GM19035 (cell line): ENCODE data around the gene MDC1.

Experiments
- ATAC-seq: cut with Tn5 transposase; IDR thresholded peaks from one replicate; pipeline ENCODE4 v1.9.1; 2021; ENCODE audit not compliant: unreplicated experiment

MDC1 gene

DNA sequence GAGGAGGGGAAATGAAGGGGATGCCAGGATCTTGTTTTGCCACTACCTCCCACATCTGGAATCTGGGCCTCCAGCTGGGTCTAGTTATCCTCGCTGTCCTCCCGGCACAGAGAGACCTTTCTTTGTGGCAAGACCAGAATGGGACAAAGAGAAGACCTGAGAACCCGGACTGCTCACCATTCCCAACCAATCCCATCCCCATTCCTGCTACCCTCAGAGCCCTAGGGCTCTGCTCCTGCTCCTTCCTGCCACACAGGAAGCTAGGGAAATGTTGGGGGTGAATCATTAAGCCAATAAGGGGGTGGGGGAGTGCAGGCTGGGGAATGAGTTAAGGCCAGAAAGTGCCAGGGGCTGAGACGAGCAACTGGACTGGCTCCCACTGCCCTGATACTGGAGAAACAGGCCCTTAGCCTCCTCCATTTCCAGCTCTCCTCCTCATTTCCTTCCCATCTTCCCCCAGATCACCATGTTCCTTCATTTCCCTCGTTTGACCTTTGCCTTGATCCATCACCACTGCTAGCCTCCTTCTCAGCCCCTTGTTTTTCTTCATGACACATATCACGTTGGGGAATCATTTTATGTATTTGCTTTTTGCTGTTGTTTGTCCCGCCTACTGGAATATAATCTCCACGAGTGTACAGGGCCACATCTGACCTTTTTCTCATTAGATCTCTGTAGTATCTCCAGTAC is 31.9 kb upstream of the MDC1 start:
- ATAC-seq = no peak

DNA sequence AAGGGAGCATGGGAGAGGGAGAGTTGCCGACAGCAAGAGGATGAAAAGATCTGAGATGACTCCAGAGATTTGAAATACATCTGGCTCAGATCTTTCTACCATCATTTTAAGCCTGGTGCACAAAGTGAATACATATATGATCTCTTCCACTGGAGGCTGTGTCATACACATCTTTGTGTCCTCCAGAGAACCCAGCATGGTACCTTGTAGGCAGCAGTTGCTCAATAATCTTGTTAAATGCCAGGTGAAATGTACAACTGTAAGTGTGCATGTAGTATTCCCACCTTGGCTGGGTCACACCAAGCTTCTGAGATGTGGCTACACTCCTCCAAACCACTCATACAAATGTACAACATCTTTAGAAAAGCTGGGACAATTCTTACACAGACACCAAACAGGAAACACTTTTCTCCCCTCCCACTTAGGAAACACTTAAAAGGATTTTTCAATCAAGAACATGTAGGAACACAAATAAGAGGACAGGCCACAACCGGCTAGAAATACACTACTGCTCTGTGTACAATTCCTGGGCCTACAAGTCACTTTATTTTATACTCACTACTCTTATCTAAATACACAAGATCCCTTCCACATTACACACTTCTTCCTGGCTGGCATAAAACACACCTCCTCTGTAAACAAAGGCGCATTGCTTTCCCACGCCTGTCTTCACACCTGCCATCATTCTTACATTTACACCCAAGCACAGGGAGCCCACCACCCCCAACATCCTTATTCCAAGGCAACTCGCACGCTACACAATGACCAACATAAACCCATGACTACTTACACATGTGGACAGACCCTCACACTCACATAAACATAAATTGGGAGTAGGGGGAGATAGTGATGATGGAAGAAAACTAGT is 31.1 kb upstream of the MDC1 start:
- ATAC-seq = no peak

DNA sequence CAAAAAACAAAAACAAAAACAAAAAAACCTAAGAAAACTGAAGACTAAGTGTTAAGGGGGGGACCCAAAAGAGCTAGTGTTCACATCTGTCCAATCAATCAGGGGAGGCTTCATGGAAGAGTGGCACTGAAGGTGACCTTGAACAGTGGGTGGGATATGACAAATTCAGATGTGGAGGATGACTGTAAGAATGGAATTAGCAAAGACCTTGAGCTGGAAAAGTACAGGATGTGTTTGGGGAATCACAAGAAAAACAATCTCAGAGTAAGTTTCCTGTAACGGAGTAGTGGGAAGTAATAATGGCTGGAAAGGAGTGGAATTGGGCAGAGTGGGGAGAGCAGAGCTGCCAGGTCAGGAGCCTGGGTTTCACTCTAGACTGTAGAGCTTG is 30.2 kb upstream of the MDC1 start:
- ATAC-seq = no peak

DNA sequence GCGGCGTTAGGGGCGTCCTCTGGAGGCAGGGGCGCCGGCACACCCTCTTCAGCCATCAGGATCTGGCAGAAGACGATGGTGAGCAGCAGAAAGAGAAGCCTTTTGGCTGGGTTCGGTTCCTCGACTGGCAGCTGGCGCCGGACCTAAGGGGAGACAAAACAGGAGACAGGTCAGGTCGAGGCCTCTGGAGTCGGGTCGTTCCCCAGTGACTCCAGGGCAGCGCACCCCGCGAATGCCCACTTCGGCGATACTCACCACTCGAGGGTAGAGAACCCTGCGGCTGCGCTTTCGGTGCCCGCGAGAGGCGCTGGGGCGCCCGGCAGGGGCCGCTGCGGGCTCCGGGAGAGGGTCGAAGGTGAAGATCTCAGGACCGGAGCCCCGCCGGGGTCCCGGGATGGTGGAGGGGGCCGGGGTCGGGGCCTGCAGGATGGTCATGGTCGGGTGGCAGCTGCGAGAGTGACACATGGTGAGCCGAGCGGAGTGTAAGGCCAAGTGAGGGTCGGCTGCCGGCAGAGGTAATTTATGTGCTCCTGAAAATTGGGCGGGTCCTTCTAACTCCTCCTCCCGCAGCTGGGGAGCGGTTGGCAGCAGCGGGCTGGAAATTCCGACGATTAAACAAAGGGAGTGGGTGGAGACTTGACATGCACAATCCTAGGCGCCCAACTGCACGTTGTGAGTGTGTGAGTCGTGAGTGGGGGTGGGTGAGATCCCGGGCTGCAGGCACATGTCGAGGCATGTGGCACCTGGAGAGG is 27.1 kb upstream of the MDC1 start, which contains the start of gene IER3:
Gene IER3, minus strand, starts transcription at position 494 of the 752 bp plus-strand sequence. Its CDS starts 29 bp downstream, at position 465.
- peak; percentile 40 for ATAC-seq

DNA sequence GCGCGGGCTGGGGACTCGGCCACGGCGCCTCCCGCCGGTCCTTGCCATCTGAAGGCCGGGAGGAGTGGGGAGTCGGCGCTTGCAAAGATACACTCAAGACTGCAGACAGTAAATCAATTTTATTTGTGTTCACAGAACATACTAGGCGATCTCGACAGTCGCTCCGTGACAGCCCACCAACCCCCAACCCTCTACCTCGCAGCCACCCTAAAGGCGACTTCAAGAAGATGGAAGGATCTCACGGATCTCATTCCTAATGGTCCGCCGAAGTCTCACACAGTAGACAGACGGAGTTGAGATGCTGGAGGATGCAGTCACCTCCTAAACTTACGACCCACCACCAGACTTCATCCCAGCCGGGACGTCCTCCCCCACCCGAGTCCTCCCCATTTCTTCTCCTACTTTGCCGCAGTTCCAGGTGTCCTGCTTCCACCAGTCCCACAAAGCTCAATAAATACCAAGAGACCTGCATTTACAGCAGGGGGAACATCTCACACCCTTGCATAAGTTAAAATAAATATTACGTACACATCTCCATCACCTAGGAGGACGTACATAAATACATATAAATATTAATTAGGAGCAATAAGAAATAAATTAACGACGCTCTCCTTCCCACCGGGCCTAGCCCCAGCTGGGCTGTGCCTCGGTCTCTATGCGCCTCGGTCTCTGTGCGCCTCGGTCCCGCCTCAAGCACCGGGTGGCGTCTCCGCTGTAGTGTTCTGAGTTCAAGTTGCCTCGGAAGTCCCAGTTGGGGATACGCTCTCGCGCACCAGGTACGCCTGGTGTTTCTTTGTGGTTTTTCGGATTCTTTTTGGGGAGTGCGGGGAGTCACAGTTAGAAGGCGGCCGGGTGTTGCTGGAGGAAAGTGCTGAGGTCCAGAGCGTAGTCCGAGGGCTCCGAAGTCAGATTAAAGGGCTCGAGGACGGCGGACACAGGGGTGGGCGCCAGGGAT is 26.3 kb upstream of the MDC1 start:
- ATAC-seq = peak; percentile 5

DNA sequence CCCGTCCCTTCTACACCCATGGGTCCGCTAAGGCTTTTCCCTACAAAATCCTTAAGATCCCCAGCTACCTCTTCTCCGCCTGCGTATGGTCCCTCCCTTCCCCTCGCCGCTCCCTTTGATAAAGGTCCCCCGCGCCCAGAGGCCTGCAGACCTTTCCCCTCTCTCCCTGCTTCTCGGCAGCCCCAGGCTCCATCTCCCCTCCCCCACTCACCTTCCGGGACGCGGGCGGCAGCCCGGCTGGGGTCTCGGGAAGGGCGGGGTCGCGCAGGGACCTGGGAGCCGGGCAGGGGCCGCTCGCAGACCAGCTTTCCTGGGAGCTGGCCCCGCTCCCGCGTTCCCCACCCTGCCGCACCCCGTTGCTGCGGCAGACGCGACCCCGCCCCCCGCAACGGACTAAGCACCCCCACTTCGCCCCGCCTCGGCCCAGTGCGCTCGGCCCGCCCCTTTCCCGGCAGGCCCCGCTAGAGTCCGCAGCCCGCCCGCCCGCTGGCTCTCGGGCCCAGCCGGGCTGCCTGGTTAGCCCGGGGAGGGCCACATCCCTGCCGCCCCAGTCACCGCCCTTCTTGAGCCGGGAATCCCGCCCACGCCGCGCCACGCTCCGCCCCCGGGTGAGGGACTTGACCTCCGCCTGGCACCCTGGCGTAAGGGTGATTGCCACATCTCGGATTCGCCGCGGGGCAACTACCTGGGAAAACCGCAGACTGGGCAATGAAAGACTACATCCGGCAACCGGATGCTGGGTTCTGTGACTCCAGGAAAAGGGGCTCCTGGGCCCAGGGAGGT is 25.4 kb upstream of the MDC1 start, which contains the start of gene FLOT1:
Gene FLOT1, minus strand, starts transcription at position 372 of the 783 bp plus-strand sequence. CDS start 498 bp downstream, outside the sequence.
- peak; percentile 70 for ATAC-seq

DNA sequence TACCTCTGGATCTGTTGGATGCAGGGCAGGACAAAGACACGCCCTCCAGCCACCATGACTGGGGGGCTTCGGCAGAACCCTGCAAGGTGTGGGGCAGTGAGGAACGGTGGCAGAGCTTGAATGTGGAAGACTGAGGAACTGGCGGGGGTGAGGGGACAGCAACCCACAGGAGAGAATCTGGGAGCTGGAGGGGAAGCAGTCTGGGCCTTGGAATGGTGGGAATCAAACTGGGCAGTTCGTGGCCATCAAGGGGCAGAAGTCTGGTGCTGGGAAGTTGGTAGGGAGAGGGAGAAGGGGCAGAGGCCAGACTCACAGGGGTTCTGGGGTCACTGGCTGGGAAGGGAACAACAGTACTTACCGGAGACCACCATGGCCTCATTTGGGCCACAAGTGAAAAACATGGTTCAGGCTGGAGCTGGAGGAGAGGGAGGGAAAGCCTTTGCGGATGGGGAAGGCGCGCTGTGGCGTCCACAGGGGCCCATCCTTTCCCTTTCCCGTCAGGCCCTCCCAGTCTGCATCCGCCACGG is 24.8 kb upstream of the MDC1 start:
- no peak for ATAC-seq

DNA sequence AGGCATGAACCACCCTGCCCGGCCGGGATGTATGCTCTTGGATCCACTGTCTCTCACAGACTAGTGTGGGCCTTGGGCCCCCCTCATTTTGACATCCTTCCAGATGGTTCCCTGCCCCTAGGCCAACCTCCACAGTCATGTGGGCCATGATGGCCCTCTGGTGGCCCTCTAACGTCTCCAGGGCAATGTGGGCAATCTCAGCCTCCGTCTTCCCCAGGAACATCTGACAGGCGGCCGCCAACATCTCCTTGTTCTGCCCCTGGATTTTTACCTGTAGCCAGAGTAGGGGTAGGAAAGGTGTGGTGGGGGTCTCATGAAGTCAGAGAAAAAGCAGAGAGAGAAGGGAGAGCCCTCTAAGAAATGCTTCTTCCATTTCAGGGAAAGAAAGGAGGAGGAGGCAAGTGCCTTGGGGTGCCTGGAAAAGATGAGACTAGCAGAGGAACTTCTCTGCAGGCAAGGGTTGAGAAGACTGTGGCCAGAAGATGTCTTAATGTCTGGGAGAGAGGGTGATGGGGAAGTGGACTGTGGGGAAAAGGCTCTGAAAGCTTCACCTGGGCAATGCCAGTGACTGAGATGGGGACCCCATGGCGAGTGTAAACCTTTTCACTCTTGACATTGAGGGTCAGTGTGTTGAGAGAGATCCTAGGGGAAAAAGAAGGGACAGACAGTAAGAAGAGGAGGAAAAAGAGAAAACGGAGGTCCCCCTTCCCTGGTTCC is 24.1 kb upstream of the MDC1 start:
- ATAC-seq = no peak

DNA sequence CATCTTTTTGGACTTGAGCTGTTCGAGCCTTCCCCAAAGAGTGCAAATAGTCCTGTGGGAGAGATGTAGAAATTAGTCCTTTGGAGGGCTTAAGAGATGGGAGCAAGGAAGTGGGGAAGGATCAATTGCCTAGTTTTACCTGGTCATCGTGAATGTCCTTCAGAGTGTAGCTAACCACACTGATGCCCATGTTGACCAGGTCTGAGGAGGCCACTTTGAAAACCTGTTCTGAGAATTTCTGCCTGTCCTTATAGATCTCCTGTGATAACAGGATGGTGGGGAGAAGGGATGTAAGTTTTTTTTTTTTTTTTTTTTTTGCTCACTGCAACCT is 23.4 kb upstream of the MDC1 start:
- ATAC-seq = no peak

DNA sequence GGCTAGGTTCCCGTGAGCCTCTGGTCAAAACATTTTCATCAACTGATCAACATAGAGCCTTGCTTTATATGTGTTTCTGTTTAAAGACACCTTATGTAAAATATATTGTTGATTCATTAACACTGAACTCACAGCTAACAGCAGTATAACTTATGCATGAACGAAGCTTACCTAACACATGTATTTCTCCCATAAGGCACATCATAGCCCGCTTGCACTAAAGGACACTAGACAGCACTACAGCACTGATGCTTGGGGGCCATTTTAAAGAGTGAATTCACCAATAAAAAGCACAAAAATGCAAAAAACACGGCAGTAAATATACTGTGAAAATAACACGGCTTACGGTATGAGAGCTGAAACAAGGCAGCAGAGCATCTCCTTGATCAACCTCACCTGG is 21.5 kb upstream of the MDC1 start:
- ATAC-seq = no peak

DNA sequence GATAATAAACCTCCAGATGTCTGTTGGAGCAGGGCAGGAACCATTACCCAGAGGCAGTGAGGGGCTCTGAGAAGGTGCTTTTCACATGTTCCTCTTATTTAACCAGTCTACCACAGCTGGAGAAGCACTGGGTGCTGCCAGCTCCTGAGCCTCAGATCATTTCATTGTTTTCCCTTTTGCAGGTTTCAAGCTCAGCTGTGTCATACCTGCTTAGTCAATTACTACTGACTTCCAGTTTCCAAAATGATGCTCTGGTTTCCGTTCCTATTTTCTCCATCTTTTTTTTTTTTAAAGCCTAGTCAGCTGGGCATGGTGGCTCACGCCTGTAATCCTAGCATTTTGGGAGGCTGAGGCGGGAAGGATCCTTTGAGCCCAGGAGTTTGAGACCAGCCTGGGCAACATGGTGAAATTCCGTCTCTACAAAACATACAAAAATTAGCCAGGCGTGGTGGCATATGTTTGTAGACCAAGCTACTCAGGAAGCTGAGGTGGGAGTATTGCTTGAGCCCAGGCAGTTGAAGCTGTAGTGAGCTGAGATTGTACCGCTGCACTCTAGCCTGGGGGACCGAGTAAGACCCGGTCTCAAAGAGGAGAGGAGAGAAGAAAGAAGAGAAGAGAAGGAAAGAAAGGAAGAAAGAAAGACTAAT is 18.7 kb upstream of the MDC1 start:
- ATAC-seq = no peak

DNA sequence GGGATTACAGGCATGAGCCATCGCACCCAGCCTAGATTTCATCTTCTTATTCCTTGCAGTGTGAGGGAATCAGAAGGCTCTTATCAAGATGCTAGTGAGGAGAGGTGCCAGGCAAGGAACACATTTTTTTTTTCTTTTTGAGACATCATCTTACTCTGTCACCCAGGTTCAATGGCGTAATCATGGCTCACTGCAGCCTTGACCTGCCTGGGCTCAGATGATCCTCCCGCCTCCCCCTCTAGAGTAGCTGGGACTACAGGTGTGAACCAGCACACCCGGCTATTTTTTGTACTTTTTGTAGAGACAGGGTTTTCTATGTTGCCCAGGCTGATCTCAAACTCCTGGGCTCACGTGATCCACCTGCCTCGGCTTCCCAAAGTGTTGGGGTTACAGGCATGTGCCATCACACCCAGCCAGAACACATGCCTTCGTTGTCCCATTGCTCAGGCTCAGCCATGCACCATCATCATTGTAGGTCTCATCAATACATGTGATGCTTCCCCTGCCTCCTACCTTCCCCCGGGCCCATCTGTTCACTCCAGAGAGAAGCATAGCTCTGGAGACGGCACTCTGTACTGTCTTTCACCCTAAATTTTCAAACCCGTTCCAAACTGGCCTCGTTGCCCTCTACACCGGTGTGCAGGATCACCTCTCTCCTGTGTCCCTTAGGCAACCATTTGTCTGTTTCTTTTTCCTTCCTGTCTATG is 15.3 kb upstream of the MDC1 start:
- ATAC-seq = no peak

DNA sequence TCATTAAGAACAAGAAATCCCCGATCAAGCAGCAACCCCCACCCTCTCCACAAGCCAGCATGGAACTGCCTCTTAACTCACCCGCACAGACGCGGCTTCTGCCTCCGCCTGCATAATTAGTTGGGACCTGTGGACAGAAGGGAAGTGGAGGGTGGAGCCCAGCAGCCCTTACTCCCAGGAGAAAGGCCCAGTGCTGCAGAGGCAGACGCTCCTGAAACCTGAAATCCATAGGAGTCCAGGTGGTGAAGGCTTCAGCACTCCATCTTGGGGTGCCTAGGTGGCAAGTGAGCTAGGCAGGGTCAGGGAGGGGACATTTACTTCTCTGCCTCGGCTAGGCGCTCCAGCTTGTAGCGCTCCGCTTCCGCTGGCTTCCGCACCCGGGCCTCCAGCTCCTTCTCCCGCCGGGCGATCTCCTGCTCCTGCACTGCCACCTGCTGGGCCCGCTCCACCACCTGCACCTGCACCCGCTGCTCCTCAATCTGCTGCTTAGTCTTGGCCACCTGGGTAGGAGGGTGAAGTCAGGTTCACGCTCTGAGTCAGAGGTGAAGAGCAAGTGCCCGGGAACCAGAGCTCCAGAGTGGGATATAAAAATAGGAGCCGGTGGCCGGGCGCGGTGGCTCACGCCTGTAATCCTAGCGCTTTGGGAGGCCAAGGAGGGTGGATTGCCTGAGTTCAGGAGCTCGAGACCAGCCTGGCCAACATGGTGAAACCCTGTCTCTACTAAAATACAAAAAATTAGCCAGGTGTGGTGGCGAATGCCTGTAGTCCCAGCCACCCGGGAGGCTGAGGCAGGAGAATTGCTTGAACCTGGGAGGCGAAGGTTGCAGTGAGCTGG is 13.7 kb upstream of the MDC1 start:
- ATAC-seq = no peak

DNA sequence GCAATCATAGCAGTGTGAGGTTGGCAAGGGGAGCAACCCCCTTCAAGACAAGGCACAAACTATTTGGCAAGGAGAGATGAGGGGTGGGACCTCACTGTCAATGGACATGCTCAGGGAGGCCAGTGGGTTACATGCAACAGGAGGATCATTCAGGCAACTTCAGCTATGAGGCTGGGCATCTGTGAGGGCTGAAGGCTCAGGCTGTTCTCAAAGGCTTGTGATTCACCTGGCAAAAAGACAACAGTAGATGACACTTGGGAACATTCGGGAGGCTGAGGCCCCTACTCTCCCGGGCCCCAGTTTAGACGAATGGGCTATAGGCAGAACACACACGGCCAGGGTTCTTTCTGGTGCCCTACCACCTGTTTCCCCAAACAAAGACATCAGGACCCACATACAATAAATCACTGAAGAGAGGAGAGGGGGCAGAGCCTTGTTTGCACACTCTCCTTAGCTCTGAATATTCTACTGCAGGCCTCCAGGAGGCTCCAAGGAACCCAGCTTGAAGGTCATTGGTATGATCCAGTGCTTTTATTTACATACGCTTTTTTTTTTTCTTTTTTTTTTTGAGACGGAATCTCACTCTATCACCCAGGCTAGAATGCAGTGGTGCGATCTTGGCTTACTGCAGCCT is 11.0 kb upstream of the MDC1 start:
- ATAC-seq = no peak

DNA sequence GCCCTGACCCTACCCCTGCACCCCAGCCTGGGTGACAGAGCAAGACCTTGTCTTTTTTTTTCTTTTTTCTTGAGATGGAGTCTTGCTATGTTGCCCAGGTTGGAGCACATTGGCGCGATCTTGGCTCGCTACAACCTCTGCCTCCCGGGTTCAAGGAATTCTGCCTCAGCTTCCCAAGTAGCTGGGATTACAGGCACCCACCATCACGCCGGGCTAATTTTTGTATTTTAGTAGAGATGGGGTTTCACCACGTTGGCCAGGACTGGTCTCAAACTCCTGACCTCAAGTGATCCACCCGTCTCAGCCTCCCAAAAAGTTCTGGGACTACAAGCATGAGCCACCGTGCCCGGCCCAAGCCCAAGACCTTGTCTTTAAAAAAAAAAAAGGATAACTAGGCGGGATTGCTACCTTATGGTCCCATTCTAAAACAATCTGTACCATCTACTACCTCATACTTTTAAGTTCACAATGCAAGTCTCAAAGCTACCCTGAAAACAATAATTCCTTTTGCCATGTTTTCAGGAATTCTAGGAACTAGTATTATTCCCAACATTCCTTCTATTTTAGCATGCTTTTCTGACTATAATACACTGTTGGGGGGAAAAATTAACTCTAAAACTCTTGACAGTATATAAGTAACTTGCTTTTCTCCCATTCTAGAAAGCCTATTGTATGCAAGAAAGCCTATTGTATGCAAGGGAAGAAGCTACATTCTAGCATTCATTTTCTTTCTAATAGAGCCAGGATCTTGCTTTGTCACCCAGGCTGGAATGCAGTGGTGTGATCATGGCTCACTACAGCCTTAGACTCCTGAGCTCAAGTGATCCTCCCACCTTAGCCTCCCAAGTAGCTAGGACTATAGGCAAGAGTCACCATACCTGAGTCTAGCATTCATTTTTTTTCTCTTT is 9.7 kb upstream of the MDC1 start:
- no peak for ATAC-seq
